Mesothelial cell of epicardium (in vitro differentiated cells): ENCODE data around the gene WDR20. TPM values are rescaled to one million over a fixed set of nuclear protein-coding genes. Genes with fewer than 3 reads are reported as not detected.

Experiments
- DNase-seq, 2 experiments: peaks; one replicate each; pipeline ENCODE4 v3.0.0; 2021; ENCODE audit warnings: low spot score in 2 of 2; ENCODE audit not compliant: unreplicated experiment in 2 of 2
- H3K27ac Mint-ChIP-seq: 2 replicates; pipeline ENCODE4 v1.8.0; 2021; ENCODE audit warnings: mixed read lengths
- H3K27me3 Mint-ChIP-seq: 2 replicates; pipeline ENCODE4 v1.8.0; 2021; ENCODE audit warnings: low read depth, mixed read lengths
- H3K36me3 Mint-ChIP-seq: 2 replicates; pipeline ENCODE4 v1.8.0; 2021; ENCODE audit warnings: mixed read lengths
- H3K4me1 Mint-ChIP-seq: 2 replicates; pipeline ENCODE4 v1.8.0; 2021; ENCODE audit warnings: mixed read lengths
- H3K4me3 Mint-ChIP-seq: 2 replicates; pipeline ENCODE4 v1.8.0; 2021; ENCODE audit warnings: mild to moderate bottlenecking, moderate library complexity, mixed read lengths
- H3K9me3 Mint-ChIP-seq: 2 replicates; pipeline ENCODE4 v1.8.0; 2021; ENCODE audit warnings: mixed read lengths
- CTCF ChIP-seq: fragments of 200-600 bp; sonication (generic); IDR thresholded peaks from one replicate; pipeline ENCODE4 v1.5.0; 2021; ENCODE audit warnings: antibody characterized with exemption; ENCODE audit not compliant: unreplicated experiment
- total RNA-seq: library from RNA; stranded (reverse); gene quantifications from 3 replicates; pipeline ENCODE4 v1.2.1, GENCODE V29; 2021

WDR20 gene
- total RNA-seq, 1 donor from 2014 or later, result 39.5 TPM

- no peak for DNase-seq
- Mint-ChIP-seq H3K36me3 (peaks cover 10% of the 10 kb centered on the region), H3K9me3 (no peaks in the 10 kb centered on the region), H3K4me1 (peaks cover 1% of the 10 kb centered on the region), H3K27me3 (no peaks in the 10 kb centered on the region), H3K4me3 (no peak overlapping the region), H3K27ac (no peak overlapping the region)
- TF ChIP-seq CTCF, result no peak
Measured at GRCh38 chr14:102230481-102231210, 90.9 kb downstream of the WDR20 start.

- no peak for TF ChIP-seq CTCF
- no peaks in the 10 kb centered on the region for H3K27me3 Mint-ChIP-seq
- peaks cover 7% of the 10 kb centered on the region for H3K36me3 Mint-ChIP-seq
- H3K4me3 Mint-ChIP-seq, result no peak overlapping the region
- H3K4me1 Mint-ChIP-seq, result peaks cover 1% of the 10 kb centered on the region
- H3K27ac Mint-ChIP-seq, result no peak overlapping the region
- DNase-seq, result no peak
- no peaks in the 10 kb centered on the region for H3K9me3 Mint-ChIP-seq
Measured at GRCh38 chr14:102231476-102232347, 92.0 kb downstream of the WDR20 start.

GRCh38 chr14:102232348-102232625, 92.6 kb downstream of the WDR20 start:
- no peak for DNase-seq
- Mint-ChIP-seq H3K4me1 (peaks cover 1% of the 10 kb centered on the region), H3K27ac (no peak overlapping the region), H3K4me3 (no peak overlapping the region), H3K36me3 (peaks cover 7% of the 10 kb centered on the region), H3K9me3 (no peaks in the 10 kb centered on the region), H3K27me3 (no peaks in the 10 kb centered on the region)
- no peak for TF ChIP-seq CTCF

- H3K9me3 Mint-ChIP-seq, result no peaks in the 10 kb centered on the region
- H3K4me1 Mint-ChIP-seq, result peaks cover 1% of the 10 kb centered on the region
- no peak overlapping the region for H3K27ac Mint-ChIP-seq
- no peak for DNase-seq
- no peak for TF ChIP-seq CTCF
- H3K36me3 Mint-ChIP-seq, result peaks cover 7% of the 10 kb centered on the region
- H3K27me3 Mint-ChIP-seq, result no peaks in the 10 kb centered on the region
- no peak overlapping the region for H3K4me3 Mint-ChIP-seq
Measured at GRCh38 chr14:102233081-102233480, 93.4 kb downstream of the WDR20 start.

GRCh38 chr14:102234331-102235264, 94.9 kb downstream of the WDR20 start:
- H3K4me1 Mint-ChIP-seq, result peaks cover 1% of the 10 kb centered on the region
- H3K9me3 Mint-ChIP-seq, result no peaks in the 10 kb centered on the region
- no peaks in the 10 kb centered on the region for H3K27me3 Mint-ChIP-seq
- no peak overlapping the region for H3K4me3 Mint-ChIP-seq
- no peak for DNase-seq
- H3K36me3 Mint-ChIP-seq, result peaks cover 7% of the 10 kb centered on the region
- TF ChIP-seq CTCF, result no peak
- H3K27ac Mint-ChIP-seq, result no peak overlapping the region
